Peyer's patch (tissue), 4 donors: ENCODE measurements around the gene PSME2. TPM values are rescaled to one million over a fixed set of nuclear protein-coding genes. Genes with fewer than 3 reads are reported as not detected.
A peak's percentile ranks its signal among the peaks of the same experiment; 100 is the strongest.

Source experiments
- DNase-seq, 3 donors: peaks; one replicate each; pipeline ENCODE4 v3.0.0-alpha.2; 2017 to 2019
- H3K27ac ChIP-seq, 4 donors: fragments of 200-600 bp; sonication (generic); one replicate each; pipeline ENCODE4 v1.5.1; 2016 to 2019
- H3K27me3 ChIP-seq, 2 donors: fragments of 200-600 bp; sonication (generic); one replicate each; pipeline ENCODE4 v1.5.1; 2019
- H3K36me3 ChIP-seq, 3 donors: fragments of 200-600 bp; sonication (generic); one replicate each; pipeline ENCODE4 v1.5.1; 2016 to 2019
- H3K4me1 ChIP-seq, 4 donors: fragments of 200-600 bp; sonication (generic); one replicate each; pipeline ENCODE4 v1.5.1; 2016 to 2019
- H3K4me3 ChIP-seq, 4 donors: fragments of 200-600 bp; sonication (generic); 1 replicate in 3 of 4; 2 replicates in 1 of 4; pipeline ENCODE4 v1.5.1; 2016 to 2019; ENCODE audit warnings: mild to moderate bottlenecking in 1 of 4
- H3K9me3 ChIP-seq, 4 donors: fragments of 200-600 bp; sonication (generic); one replicate each; pipeline ENCODE4 v1.5.1; 2016 to 2019; ENCODE audit warnings: mild to moderate bottlenecking in 1 of 4
- CTCF ChIP-seq, 6 experiments: fragments of 450-650 bp in 4 of 6; fragments of 200-600 bp in 2 of 6; sonication (generic) in 1 of 6; IDR thresholded peaks; one replicate each; pipeline ENCODE4 v1.5.1; 2017 to 2019; ENCODE audit warnings: antibody characterized with exemption in 6 of 6, mild to moderate bottlenecking in 3 of 6, moderate library complexity in 1 of 6
- POLR2A ChIP-seq, 2 donors: fragments of 450-650 bp; IDR thresholded peaks; one replicate each; pipeline ENCODE4 v1.5.1; 2017; ENCODE audit warnings: antibody characterized with exemption in 2 of 2, mild to moderate bottlenecking in 2 of 2, moderate library complexity in 2 of 2
- total RNA-seq, 4 donors: library from RNA; depleted of rRNA; stranded (reverse); fragments of >200 nt; gene quantifications; one replicate each; pipeline ENCODE4 v1.1.0, GENCODE V29; 2016

Gene PSME2
- total RNA-seq, 4 donors from 2014 or later, result 119 to 258 (median 162) TPM

- peaks cover 0 to 76% (median 0%) of the 10 kb centered on the region in 3 donors for H3K36me3 ChIP-seq
- H3K4me1 ChIP-seq, result no peaks in the 10 kb centered on the region
- TF ChIP-seq CTCF (IDR thresholded peaks at IDR 0.05) (no peak), POLR2A (IDR thresholded peaks at IDR 0.05) (no peak)
- no peak overlapping the region for H3K27ac ChIP-seq
- no peaks in the 10 kb centered on the region for H3K9me3 ChIP-seq
- no peaks in the 10 kb centered on the region for H3K27me3 ChIP-seq
- H3K4me3 ChIP-seq, result no peak overlapping the region
- no peak for DNase-seq
These were observed 32.2 kb upstream of the PSME2 start for GRCh38 chr14:24178399-24179178.

- H3K4me1 ChIP-seq, result no peaks in the 10 kb centered on the region
- no peaks in the 10 kb centered on the region for H3K27me3 ChIP-seq
- peaks cover 0 to 69% (median 0%) of the 10 kb centered on the region in 3 donors for H3K36me3 ChIP-seq
- TF ChIP-seq POLR2A (IDR thresholded peaks at IDR 0.05), result no peak
- TF ChIP-seq CTCF (IDR thresholded peaks at IDR 0.05), result no peak
- no peaks in the 10 kb centered on the region for H3K9me3 ChIP-seq
- no peak overlapping the region for H3K27ac ChIP-seq
- H3K4me3 ChIP-seq, result no peak overlapping the region
- DNase-seq, result peak in 1 of 3 donors; percentile 45
These were observed 31.5 kb upstream of the PSME2 start for GRCh38 chr14:24177891-24178290.

- H3K4me3 ChIP-seq, result no peak overlapping the region
- TF ChIP-seq POLR2A (IDR thresholded peaks at IDR 0.05) (no peak), CTCF (IDR thresholded peaks at IDR 0.05) (no peak)
- no peaks in the 10 kb centered on the region for H3K4me1 ChIP-seq
- H3K27ac ChIP-seq, result no peak overlapping the region
- H3K27me3 ChIP-seq, result no peaks in the 10 kb centered on the region
- peak in 1 of 3 donors; percentile 24 for DNase-seq
- peaks cover 0 to 62% (median 0%) of the 10 kb centered on the region in 3 donors for H3K36me3 ChIP-seq
- no peaks in the 10 kb centered on the region for H3K9me3 ChIP-seq
These were observed 30.8 kb upstream of the PSME2 start for GRCh38 chr14:24177041-24177825.

- Histone ChIP-seq H3K36me3 (peaks cover 0 to 56% (median 0%) of the 10 kb centered on the region in 3 donors), H3K27me3 (no peaks in the 10 kb centered on the region), H3K4me3 (no peak overlapping the region), H3K9me3 (no peaks in the 10 kb centered on the region), H3K27ac (no peak overlapping the region), H3K4me1 (no peaks in the 10 kb centered on the region)
- no peak for DNase-seq
- TF ChIP-seq POLR2A (IDR thresholded peaks at IDR 0.05), result no peak
- no peak for TF ChIP-seq CTCF (IDR thresholded peaks at IDR 0.05)
These were observed 30.2 kb upstream of the PSME2 start for GRCh38 chr14:24176599-24176998.

- no peaks in the 10 kb centered on the region for H3K27me3 ChIP-seq
- H3K4me1 ChIP-seq, result no peaks in the 10 kb centered on the region
- H3K36me3 ChIP-seq, result peaks cover 0 to 39% (median 0%) of the 10 kb centered on the region in 3 donors
- peak overlapping the region in 1 of 4 donors; percentile 58 for H3K4me3 ChIP-seq
- peak in 1 of 3 donors; percentile 48 for DNase-seq
- H3K9me3 ChIP-seq, result no peaks in the 10 kb centered on the region
- peak overlapping the region in 1 of 4 donors; percentile 68 for H3K27ac ChIP-seq
- TF ChIP-seq CTCF (IDR thresholded peaks at IDR 0.05) (no peak), POLR2A (IDR thresholded peaks at IDR 0.05) (no peak)
These were observed 26.5 kb upstream of the PSME2 start for GRCh38 chr14:24172871-24173281.
